GM23248 (cell line): ENCODE measurements around the gene LSS.

Experiments used
- EZH2 ChIP-seq: fragments of 200-600 bp; sonication (generic); IDR thresholded peaks from 2 replicates; pipeline ENCODE4 v1.6.1; 2018; ENCODE audit warnings: antibody characterized with exemption, mild to moderate bottlenecking; ENCODE audit not compliant: insufficient read depth, poor library complexity, severe bottlenecking
- EZH2phosphoT487 ChIP-seq: fragments of 200-600 bp; sonication (generic); IDR thresholded peaks from 2 replicates; pipeline ENCODE4 v1.6.1; 2018; ENCODE audit warnings: antibody characterized with exemption, moderate library complexity, mild to moderate bottlenecking, low read depth; ENCODE audit not compliant: insufficient read depth

DNA sequence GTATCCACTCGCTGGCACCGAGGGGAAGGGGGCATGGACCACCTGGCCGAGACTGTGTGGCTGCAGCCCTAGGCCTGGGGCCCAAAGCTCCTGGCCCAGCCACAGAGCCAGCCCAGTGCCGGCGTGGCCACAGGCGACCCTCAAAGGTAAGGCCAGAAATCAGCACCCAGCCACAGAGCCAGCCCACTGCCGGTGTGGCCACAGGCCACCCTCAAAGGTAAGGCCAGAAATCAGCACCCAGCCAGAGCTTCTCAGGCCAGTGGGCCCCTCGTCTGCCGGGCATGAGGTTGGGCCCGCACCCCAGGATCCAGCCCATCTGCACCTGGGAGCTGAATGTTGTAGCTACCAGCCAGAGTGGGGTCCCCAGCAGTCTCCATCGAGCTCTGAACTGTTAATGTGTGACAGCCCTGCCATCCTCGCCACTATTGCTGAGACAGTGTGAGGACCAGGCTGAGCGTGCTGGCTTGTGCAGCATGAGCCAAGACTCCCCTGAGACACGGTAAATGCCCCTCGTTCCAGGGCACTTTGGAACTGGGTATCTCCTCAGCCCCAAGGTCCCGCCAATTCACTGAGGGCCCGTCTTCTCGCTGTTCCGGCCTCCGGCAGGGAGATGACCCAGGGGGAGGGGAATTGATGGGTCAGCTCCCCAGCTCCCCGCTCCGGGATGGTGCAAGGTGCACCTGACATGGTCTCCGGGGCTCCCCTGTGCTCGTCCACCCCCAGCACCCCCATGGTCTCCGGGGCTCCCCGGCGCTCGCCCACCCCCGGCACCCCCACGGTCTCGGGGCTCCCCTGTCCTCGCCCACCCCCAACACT, 68.5 kb downstream of the LSS start:
- TF ChIP-seq EZH2 (no peak), EZH2phosphoT487 (no peak)
